Measurements from ENCODE around the gene CMTM4.
"Not testable (repeated sequence)": the region's sequence is repeated elsewhere in the genome, so short reads cannot be mapped to it uniquely, and the experiment has no call there.

Gene CMTM4

DNA sequence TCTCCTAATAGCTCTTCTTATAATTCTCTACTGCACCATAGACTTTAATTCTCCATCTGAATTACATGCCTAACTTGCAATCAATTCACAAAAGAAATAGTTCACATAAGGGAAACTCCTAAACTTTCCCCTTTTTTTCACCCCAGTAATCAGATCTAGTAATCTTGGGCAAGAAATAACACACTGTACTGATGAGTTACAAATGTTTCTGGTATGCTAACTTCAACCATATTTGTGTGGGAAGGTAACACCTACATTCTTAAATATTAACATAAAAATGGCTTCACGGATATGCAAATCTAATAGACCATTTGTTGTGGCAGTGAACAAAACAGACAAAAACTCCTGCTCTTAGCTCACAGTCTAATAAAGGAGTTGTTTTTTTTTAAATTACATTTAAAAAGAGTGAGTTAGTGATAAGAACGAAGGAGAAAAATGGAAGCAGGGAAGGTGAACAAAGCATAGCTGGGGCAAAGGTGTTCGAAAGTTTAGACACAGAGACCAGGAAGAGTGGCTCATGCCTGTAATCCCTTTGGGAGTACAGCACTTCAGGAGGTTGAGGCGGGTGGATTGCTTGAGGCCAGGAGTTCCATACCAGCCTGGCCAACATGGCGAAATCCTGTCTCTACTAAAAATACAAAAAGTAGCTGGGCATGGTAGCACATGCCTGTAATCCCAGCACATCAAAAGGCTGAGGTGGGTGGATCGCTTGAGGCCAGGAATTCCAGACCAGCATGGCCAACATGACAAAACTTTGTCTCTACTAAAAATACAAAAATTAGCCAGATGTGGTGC lies 57.3 kb downstream of the CMTM4 start:
- DNase-seq: no peak

DNA sequence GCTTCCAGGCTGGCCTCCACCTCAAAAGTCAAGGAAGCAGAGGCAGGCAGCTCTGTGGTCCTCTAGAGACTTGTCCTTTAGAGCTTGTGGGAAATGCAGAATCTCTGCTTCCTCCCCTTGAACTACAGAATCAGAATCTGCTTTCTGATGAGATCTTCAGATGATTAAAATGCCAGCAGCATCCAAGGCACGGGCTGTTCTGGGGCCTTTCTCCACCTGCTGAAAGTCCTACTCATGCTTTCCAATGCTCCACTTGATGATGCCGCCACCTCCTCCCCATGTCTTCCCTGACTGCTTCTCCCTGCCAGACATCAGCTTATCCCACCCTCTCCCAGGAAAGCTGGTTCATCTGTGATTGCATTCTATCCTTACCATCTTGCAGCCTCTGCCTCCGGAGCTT lies 58.7 kb downstream of the CMTM4 start:
- DNase-seq: no peak

DNA sequence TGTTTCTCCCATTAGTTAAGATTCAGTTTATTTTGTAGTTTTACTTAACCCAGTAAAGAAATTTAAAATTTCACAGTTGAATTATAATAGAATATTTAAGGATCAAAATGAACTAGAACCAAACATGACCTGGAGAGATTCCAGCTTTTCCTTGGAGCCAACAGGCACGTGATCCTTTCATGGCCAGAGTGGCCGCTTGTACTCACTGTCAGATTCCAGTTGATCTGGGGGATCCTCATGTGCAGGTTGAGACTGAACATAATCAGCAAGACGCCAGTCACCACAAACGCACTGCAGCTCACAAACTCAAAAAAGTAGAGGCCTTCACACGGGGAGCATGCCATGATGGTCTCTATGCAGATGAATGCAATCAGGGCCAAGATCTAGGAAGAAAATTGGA lies 60.3 kb downstream of the CMTM4 start:
- no peak for DNase-seq

DNA sequence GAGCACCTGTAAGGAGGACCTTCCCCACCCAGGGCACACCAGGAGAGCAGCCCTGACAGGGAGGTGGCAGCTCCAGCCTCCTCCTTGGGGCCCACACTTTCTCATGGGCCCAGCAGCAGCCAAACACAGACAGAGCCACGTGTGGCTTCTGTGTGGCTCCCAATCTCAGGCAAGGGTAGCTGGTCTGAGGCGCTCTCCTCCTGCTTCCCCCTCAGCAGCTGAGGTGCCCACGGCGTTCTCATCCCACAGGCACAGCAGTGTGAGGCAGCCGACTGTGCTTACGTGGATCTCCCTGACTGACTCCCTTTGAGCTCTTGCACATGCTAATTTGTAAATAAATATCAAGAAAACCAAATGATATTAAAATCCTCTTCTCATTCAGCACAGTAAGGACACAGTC lies 61.1 kb downstream of the CMTM4 start:
- DNase-seq: no peak

DNA sequence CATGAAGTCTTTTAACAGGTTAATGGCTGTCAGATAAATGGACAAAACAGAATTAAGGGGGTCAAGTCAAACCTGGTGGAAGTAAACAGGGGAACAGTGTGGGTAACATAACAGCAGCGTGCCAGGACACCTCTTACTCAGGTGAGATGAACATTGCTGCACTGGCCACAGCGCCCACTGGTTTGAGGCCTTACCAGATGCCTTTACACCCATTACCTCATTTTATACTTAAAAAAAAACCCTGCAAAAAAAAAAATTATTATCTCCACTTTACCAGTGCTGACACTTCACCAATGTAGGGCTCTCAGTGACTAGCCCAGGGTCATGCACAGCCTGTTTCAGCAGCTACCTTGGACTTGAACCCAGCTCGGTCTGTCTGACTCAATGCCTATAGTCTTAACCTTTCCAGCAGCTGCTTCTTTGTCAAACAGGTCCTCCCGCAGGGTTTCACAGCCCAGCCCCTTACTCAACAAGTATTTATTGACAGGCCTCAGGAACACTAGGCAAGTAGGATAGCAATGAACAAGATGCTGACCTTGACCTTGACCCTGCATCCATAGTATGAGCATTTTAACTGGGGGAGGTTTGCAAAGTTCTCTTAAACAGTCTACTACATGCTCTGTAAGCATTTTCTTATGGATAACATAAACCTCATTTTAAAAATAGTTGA lies 61.9 kb downstream of the CMTM4 start:
- DNase-seq: no peak

DNA sequence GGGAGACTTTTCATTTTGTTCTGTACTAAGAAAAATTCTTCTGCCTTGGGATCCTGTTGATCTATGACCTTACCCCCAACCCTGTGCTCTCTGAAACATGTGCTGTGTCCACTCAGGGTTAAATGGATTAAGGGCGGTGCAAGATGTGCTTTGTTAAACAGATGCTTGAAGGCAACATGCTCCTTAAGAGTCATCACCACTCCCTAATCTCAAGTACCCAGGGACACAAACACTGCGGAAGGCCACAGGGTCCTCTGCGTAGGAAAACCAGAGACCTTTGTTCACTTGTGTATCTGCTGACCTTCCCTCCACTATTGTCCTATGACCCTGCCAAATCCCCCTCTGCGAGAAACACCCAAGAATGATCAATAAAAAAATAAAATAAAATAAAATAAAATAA lies 65.0 kb downstream of the CMTM4 start:
- not testable (repeated sequence) for DNase-seq

DNA sequence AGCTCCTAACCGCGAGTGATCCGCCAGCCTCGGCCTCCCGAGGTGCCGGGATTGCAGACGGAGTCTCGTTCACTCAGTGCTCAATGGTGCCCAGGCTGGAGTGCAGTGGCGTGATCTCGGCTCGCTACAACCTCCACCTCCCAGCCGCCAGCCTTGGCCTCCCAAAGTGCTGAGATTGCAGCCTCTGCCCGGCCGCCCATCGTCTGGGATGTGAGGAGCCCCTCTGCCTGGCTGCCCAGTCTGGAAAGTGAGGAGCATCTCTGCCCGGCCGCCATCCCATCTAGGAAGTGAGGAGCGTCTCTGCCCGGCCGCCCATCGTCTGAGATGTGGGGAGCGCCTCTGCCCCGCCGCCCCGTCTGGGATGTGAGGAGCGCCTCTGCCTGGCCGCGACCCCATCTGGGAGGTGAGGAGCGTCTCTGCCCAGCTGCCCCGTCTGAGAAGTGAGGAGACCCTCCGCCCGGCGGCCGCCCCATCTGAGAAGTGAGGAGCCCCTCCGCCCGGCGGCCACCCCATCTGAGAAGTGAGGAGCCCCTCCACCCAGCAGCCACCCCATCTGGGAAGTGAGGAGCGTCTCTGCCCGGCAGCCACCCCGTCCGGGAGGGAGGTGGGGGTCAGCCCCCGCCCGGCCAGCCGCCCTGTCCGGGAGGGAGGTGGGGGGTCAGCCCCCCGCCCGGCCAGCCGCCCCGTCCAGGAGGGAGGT lies 65.8 kb downstream of the CMTM4 start:
- not testable (repeated sequence) for DNase-seq

DNA sequence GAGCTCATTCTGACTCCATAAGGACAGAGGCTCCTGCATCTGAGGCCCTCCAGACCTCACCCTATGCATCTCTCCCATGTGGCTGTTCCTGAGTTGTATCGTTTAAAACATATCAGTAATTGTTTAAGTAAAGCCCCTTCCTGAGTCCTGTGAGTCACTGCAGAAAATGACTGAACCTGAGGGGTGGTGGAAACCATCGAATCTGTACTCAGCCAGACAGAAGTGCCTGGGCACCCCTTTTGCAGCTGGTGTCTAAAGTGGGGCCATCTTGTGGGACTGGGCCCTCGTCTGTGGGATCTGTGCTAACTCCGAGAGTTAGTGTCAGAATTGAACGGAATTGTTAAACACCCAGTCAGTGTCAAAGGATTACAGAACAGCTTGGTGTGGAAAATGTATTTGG lies 66.7 kb downstream of the CMTM4 start:
- no peak for DNase-seq

DNA sequence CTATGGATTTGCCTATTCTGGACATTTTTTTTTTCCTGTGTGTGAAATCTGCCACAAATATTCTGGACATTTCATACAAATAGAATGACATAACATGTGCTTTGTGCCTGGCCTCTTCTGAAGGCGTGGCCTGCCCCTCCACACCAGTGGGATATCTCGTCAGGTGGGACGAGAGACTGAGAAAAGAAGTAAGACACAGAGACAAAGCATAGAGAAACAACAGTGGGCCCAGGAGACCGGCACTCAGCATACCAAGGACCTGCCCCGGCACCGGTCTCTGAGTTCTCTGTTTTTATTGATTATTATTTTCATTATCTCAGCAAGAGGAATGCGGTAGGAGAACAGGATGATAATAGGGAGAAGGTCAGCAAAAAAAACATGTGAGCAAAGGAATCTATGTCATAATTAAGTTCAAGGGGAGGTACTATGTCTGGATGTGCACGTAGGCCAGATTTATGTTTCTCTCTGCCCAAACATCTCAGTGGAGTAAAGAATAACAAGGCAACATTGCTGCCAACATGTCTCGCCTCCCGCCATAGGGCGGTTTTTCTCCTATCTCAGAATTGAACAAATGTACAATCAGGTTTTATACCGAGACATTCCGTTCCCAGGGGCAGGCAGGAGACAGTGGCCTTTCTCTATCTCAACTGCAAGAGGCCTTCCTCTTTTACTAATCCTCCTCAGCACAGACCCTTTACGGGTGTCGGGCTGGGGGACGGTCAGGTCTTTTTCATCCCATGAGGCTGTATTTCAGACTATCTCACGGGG lies 68.7 kb downstream of the CMTM4 start:
- not testable (repeated sequence) for DNase-seq

DNA sequence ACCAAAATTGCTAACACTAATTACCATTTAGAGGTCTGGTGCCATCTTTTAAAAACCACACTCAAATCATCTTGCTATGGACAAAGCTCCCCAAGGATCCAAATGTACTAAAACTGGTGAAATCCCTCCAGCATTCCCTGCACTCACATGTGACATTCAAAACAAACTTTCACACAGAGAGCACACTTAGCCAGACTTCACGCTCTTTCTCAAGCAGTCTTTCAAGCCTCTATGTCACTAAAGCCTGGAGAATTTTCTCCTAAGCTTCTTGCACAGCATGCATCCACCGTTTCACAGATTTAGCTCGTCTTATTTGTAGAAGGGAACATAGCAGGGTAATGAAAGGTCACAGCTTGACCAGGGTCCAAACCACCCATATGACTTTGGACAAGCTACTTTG lies 72.8 kb downstream of the CMTM4 start:
- no peak for DNase-seq

DNA sequence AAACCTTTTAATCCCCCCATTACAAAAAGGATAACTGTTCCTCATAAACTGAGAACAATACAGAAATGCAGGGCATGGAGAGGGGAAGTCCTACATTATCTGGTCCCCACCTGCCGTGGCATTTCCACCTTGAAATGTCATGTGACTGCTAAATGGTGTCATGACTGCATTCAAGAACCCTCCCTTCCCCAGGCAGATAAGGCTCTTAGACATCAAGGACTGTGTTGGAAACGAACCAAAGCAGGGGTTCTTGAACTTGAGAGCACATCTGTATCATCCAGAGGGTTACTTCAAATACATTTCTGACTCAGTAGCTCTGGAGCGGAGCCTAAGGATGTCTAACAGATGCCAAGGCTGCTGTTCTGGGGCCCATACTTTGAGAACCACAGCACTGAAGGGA lies 73.7 kb downstream of the CMTM4 start:
- DNase-seq: no peak

DNA sequence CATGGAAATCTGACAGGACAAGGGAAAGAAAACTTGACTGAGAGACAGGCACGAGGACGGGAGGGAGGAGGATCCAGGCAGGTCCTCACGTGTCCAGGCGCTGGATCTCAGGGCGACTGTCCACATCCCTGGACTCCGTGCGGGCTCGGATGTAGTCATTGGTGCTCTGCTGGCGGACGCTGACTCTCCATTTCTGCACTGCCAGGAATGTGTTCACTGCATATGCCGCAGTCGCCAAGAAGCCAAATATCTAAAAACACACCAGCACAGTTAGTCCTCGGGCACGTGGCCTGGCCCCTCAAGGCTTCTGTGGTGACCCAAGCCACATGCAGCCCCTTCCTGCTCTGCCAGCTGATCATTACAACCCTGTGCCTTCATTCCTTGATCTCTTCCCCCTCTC lies 74.6 kb downstream of the CMTM4 start:
- DNase-seq: no peak

DNA sequence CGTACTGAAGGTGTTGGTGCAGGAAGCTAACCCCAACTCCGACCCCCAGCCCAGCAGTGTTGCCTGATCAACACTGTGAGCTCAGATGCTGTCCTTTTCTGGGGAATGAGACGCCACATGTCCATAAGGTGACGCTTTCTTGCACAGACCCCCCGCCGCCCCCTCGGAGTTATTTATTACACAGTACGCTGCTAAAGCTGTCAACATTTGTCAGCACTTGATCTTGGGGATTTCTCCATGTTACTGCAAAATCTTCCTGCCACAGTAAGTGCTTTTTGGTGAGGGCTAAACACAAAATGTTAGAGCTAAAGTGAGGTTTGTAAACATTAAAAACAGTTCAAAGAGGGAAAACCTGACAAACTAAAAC lies 76.1 kb downstream of the CMTM4 start:
- DNase-seq: no peak

DNA sequence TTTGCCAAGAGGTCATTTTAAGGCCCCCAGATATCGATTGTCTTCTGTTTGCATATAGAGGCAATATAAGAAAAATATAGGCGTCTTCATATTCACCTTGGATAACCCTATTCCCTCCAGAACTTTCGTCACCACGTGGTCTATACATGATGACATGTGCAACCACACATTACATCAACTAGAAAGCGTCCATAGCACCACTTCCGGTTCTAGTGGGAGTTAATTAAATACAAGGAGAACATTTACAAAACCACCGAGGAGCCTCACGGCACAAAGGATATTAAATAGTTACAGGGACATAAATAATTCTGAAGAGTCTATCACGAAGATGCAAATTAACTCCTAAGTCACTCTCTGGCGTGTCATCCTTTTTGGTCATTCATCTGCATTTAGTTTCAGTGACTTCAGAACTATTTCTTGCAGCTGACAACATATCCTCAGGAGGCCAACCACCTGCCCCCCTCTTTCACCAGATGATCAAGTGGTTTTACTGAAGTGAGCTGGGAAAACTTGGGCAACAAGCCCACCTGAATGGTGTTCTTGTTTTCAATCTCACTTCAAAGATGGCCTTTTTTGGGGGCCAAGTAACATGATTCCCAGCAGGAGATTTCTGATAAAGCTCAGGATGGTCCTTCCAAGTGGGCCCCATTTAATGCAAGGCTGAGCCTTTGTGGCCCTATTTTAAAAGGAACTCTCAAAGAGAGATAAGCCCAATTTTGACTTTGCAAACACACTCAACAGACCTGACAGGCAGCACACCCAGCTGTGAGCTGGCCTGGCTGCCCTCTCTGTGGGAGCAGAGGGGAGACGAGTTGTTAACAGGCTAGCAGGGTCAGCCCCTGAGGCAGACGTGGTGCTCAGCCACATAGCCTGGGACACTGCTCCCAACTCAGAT lies 76.8 kb downstream of the CMTM4 start:
- no peak for DNase-seq

DNA sequence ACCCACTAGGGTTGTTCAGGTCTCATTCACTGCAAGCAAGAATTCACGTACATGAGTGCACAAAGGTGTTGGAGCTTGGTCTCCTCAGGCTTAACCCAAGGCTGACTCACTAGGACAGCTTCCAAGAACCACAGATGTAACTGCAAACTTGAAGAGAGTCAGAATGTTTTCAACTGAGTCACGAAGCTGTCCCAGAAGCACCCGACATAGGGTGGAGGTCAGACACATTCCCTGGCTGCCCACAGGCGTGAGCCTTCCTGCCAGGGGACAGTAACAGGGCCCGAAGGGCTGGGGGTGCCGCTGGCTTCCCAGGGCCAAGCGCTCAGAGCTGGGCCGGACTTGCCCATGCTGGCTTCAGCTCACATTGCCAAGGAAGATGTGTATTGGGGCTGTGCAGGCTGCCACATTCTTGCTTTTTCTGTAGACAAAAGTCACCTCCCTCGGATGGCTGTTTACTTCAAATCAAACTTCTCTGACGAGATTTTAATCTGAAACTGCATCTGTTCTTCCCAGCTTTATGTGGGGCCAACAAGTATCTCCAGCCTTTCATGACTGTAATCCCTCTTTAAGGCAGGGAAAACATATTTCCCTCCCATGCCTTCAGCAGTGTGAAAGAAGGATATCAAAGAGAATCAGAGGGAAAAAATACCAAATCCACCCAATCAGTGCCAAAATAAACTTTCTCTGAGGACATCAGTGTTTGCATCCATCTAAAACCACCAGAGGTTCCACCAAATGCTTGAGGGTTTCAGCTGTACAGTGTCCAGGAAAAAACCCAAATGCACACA lies 77.8 kb downstream of the CMTM4 start:
- DNase-seq: no peak

DNA sequence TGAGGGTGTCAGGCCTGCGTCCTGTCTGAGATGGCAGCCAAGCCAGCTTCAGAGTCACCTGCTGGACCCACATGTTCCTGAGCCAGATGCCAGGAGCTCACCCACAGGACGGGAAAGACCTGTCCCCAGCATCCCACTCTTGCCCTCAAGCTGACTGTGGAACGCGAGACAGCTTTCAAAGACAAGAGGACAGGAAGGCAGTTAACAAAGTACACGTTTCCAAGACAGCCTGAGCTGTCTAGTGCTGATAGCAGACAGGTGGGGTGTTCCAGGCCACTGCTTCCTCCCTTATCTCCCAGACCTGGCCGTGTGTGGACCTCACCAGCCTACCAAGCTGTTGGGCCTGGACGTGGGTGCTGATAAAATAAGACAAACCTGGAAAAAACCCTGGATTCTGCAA lies 78.8 kb downstream of the CMTM4 start:
- DNase-seq: no peak

DNA sequence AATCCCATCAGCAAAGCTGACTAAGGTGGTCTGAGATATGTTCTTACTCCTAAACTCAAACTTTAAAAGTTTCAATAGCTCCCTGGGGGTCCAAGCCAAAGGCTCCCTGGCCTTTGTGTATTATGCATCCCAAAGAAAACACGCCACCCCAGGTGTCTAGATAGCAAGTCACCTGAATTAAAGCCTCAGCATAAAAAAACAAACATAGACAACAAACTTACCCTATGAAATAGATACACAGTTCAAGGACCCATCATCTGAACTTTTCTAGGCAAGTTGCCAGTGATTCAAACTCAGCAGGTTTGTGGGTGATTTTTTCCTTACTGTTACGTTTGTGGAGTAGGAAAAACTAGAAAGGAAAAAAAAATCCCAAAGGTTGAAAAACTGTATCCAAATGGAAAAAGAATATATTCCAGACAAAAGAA lies 79.5 kb downstream of the CMTM4 start:
- DNase-seq: no peak

DNA sequence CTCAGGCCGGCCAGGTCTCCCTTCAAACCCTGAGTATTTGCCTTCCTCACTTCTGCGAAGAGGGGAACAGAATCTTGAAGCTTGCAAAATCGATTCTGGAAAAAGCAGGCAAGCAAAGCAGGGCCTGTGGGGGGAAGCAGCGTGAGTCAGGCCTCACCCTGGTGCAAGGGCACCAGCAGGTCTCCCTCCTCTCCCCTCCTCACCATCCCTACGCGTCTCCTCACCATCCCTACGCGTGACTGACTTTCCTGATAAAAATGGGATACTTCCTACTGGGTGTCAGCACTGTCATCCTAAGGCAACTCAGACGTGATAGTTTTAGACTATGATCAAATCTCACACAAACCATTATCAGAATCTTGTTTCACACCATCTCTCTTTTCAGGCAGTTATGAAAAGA lies 80.0 kb downstream of the CMTM4 start:
- DNase-seq: no peak

DNA sequence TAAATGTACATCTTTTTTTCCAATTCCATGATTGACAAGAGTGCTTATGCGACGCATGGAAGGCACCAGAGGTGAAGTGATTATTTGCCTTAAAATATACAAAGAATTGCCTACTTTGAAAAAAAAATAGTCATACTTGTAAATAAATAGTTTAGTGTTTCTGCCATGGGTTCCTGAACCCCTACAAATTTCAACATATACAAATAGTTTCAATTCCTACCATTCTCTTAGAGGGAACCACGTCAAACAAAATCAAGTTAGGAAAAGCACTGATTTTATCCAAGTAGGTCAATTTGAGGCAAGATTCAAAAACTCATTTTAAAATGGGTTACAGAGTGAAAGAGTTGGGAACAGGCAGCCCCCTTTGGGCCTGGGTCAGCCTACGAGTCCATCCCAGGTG lies 80.4 kb downstream of the CMTM4 start:
- no peak for DNase-seq

DNA sequence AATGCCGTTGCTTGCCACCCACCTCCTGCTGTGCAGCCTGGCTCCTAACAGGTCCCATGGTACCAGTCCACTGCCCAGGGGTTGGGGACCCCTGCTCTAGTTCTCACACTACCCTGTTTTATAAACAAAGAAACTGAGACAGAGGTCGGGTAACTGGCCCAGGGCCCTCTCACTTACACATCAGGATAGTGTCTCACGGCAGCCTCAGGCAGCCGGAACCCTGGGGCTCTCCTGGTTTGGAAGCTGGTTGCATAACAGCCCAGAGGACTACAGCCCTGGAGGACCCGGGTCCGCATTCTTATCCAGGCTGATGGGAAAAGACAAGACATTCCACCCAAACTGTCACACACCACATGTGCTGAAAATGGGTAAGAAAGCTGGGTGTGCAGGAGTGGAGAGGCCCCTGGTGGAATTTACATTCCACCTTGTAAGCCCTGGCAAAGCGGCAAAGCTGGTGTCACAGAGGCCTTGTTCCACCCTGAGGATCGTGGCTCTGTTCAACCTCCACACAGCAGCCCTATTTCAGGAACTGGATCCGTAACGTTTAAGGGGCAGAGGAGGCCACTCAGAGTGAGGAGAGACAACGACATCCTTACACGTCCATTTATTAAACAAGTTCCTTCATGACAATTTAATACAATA lies 82.3 kb downstream of the CMTM4 start:
- DNase-seq: no peak

DNA sequence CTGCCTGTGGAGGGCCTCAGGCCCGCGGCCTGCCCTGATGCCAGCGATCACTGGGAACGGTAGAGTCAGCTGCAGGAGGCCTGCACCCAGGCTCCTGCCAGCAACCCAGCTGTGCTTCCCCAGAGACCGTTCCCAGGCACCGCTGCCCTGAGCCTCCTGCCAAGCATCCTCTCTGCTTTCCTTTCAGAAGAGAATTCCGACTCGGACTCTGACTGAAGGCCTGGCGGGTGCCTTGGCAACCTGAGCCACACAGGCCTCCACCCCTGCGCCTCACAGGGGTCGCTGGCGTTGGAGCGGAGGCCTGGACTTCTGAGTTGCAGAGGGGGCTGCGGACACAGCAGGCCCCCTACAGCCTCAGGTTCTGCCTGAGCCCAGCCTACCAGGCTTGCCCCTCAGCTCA lies 84.1 kb downstream of the CMTM4 start:
- DNase-seq: no peak

Data from activated CD4-positive, CD25-positive, alpha-beta regulatory T cell (primary cell).